Thoracic aorta (tissue), 2 donors: ENCODE results near the gene CDC25B. TPM values are rescaled to one million over a fixed set of nuclear protein-coding genes. Genes with fewer than 3 reads are reported as not detected.
A peak's percentile ranks its signal among the peaks of the same experiment; 100 is the strongest.

ENCODE experiments used
- ATAC-seq: fragments of 150-250 bp; one replicate; pipeline ENCODE4 v1.8.0; 2017; ENCODE audit warnings: low read depth; ENCODE audit not compliant: insufficient number of reproducible peaks, low FRiP score
- DNase-seq: peaks from one replicate; pipeline ENCODE4 v3.0.0-alpha.2; 2020; ENCODE audit warnings: low spot score
- H3K27ac ChIP-seq, 2 donors: fragments of 200-600 bp; sonication (generic); 1 replicate in 1 of 2; 2 replicates in 1 of 2; pipeline ENCODE4 v1.5.1; 2016; ENCODE audit warnings: mild to moderate bottlenecking in 2 of 2, moderate library complexity in 2 of 2
- H3K27me3 ChIP-seq: fragments of 200-600 bp; sonication (generic); replicated peaks from 2 replicates; pipeline ENCODE4 v1.6.0; 2016; ENCODE audit warnings: mild to moderate bottlenecking; ENCODE audit not compliant: insufficient read depth
- H3K36me3 ChIP-seq: fragments of 200-600 bp; sonication (generic); one replicate; pipeline ENCODE4 v1.5.1; 2016
- H3K4me1 ChIP-seq, 2 donors: fragments of 200-600 bp; sonication (generic); 1 replicate in 1 of 2; 2 replicates in 1 of 2; pipeline versions ENCODE4 v1.5.1 to v1.6.0; 2016; ENCODE audit warnings: low read depth in 2 of 2, mild to moderate bottlenecking in 1 of 2; ENCODE audit not compliant: control insufficient read depth in 1 of 2
- H3K4me3 ChIP-seq: fragments of 200-600 bp; sonication (generic); 2 replicates; pipeline ENCODE4 v1.5.1; 2016; ENCODE audit warnings: mild to moderate bottlenecking
- H3K9me3 ChIP-seq: fragments of 200-600 bp; sonication (generic); 2 replicates; pipeline ENCODE4 v1.5.1; 2016
- total RNA-seq, 2 donors: library from RNA; depleted of rRNA; stranded (reverse); fragments of >200 nt; gene quantifications; one replicate each; pipeline versions ENCODE4 v1.1.0 to v1.2.3, GENCODE V29; 2016
- TF ChIP-seq, protein P1 (sequence below): fragments of 200-600 bp; sonication (generic); IDR thresholded peaks from one replicate; pipeline ENCODE4 v1.5.1; 2019; ENCODE audit warnings: antibody characterized with exemption

Gene CDC25B
- total RNA-seq, 2 donors from 2014 or later: 28.4 to 41.8 TPM

DNA sequence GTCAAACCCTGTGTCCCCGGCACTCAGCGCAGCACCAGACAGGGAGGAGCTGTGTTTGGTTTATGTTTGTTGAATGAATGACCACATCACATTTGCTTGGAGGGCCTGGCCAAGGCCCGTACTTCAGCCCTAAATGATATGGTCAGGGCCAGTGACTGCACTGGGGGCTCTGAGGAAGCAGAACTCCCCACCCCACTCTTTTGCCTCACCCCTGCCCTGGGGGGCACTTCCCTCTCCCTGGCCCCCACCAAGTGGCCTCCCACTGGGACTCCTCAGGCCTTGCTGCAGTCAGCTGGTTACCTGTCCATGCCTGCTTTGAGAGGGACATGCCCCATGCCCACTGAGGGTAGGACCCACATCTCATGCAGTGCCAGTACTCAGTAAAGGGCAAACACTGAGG lies 31.5 kb upstream of the CDC25B start:
- no peaks in the 10 kb centered on the region for H3K27me3 ChIP-seq
- TF ChIP-seq, protein P1, sequence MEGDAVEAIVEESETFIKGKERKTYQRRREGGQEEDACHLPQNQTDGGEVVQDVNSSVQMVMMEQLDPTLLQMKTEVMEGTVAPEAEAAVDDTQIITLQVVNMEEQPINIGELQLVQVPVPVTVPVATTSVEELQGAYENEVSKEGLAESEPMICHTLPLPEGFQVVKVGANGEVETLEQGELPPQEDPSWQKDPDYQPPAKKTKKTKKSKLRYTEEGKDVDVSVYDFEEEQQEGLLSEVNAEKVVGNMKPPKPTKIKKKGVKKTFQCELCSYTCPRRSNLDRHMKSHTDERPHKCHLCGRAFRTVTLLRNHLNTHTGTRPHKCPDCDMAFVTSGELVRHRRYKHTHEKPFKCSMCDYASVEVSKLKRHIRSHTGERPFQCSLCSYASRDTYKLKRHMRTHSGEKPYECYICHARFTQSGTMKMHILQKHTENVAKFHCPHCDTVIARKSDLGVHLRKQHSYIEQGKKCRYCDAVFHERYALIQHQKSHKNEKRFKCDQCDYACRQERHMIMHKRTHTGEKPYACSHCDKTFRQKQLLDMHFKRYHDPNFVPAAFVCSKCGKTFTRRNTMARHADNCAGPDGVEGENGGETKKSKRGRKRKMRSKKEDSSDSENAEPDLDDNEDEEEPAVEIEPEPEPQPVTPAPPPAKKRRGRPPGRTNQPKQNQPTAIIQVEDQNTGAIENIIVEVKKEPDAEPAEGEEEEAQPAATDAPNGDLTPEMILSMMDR: no peak
- H3K9me3 ChIP-seq: no peaks in the 10 kb centered on the region
- DNase-seq (no peak), ATAC-seq (no peak)
- H3K4me1 ChIP-seq: peaks cover 14 to 26% of the 10 kb centered on the region in 2 donors
- H3K4me3 ChIP-seq: no peak overlapping the region
- H3K36me3 ChIP-seq: no peaks in the 10 kb centered on the region
- H3K27ac ChIP-seq: no peak overlapping the region

DNA sequence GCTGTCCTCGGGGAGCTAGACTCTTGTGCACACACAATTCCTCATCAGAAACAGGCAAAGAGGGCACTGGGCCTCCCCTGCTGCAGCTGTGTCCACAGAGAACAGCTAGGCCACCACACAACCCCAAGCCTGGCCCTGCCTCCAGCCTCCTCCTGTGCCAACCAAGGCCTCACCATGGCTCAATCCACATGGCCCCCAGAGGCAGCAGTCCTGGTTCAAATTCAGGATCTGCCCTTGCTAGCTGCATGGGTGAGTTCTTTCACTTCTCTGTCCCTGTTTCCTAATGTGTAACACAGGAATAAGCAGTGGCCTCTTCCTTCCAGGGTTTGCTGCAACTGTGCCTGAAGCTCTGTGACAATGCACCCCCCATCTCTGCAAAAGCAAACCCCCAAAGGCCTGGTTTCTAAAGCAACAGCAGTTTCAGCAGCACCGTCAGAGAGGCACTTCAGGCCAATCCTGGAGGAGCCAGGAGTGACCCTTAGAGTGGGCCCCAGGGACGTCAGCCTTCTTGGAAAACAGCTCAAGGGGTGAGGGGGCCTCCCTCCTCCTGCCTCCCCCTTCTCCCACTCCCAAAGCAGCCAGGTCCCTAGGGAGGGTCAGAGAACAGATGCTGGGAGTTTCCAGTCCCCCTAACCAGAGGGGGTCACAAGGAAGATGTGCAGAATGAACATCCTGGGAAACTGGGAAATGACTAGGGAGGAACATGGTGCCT lies 30.8 kb upstream of the CDC25B start:
- Histone ChIP-seq H3K27me3 (no peaks in the 10 kb centered on the region), H3K4me3 (no peak overlapping the region), H3K36me3 (no peaks in the 10 kb centered on the region), H3K9me3 (no peaks in the 10 kb centered on the region), H3K4me1 (peaks cover 14 to 26% of the 10 kb centered on the region in 2 donors), H3K27ac (no peak overlapping the region)
- TF ChIP-seq, protein P1: no peak
- ATAC-seq: no peak
- DNase-seq: no peak

DNA sequence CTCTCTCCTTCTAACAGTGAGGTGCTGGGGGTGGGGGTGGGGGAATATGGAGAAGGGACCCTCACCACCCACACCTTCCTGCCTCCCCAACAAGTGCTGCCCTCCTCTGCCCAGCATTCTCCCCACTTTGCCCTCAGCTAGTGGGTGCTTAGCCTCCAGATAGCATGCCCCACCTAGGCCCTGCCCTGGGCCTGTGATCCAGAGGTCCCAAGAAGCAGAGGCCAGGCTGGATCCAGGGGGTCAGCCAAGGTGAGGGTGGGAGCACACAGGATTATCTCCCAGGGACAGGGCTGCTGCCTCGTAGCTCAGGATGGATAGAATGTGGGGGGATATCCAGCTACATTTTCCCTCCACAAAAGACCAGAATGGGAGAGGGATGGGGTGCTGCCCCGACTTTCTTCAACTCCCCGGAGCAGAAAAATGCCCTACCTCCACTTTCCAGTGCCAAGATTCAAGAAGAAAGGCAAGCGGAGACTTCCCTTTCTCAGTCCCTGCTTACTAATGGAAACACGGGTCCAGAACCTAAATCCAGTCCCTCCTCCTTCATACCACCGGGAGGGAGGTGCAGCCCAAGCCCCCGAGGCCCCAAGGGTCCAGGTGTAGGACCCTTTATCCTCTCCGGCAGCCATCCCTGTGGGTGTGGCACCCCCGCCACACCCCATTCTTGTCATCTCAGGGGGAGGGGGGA lies 29.5 kb upstream of the CDC25B start:
- peaks cover 14 to 26% of the 10 kb centered on the region in 2 donors for H3K4me1 ChIP-seq
- no peak for ATAC-seq
- no peaks in the 10 kb centered on the region for H3K27me3 ChIP-seq
- DNase-seq: no peak
- H3K4me3 ChIP-seq: peak overlapping the region; percentile 76
- no peak overlapping the region for H3K27ac ChIP-seq
- H3K36me3 ChIP-seq: no peaks in the 10 kb centered on the region
- H3K9me3 ChIP-seq: no peaks in the 10 kb centered on the region
- TF ChIP-seq, protein P1: no peak

- Histone ChIP-seq H3K4me3 (peak overlapping the region; percentile 76), H3K36me3 (no peaks in the 10 kb centered on the region), H3K27me3 (no peaks in the 10 kb centered on the region), H3K27ac (no peak overlapping the region), H3K4me1 (peaks cover 14 to 26% of the 10 kb centered on the region in 2 donors), H3K9me3 (no peaks in the 10 kb centered on the region)
- ATAC-seq (no peak), DNase-seq (no peak)
- TF ChIP-seq, protein P1: no peak
Observed at GRCh38 chr20:3767110-3767426, 29.0 kb upstream of the CDC25B start.

- Histone ChIP-seq H3K27ac (peak within 1 kb of the TSS; percentile 78 to 91), H3K36me3 (no peaks in the 10 kb centered on the region), H3K4me1 (peaks cover 14 to 26% of the 10 kb centered on the region in 2 donors), H3K9me3 (no peaks in the 10 kb centered on the region), H3K4me3 (peak within 1 kb of the TSS; percentile 76), H3K27me3 (no peaks in the 10 kb centered on the region)
- DNase-seq (peak; percentile 93), ATAC-seq (peak; percentile 94)
- TF ChIP-seq, protein P1: no peak
Observed at GRCh38 chr20:3767427-3768341, 28.4 kb upstream of the CDC25B start, which contains the start of gene ADISSP. TSS of gene ADISSP (minus strand) at chr20:3767753. CDS start at chr20:3760100, 7,653 bp downstream.
